GM21515 (cell line): ENCODE data around the gene FAM13A.

Source experiments
- ATAC-seq: cut with Tn5 transposase; IDR thresholded peaks from one replicate; pipeline ENCODE4 v1.9.1; 2021; ENCODE audit not compliant: unreplicated experiment

FAM13A gene

GRCh38 chr4:88690355-88690754, 366.6 kb downstream of the FAM13A start:
- ATAC-seq, result no peak

- no peak for ATAC-seq
Observed at GRCh38 chr4:88681209-88681608, 375.8 kb downstream of the FAM13A start.
